COLO668 (cell line): ENCODE measurements around the gene TAF5L.
A peak's percentile ranks its signal among the peaks of the same experiment; 100 is the strongest.

Experiments
- DNase-seq: peaks from one replicate; lab custom pipeline; 2025; ENCODE audit not compliant: unreplicated experiment; lab: John Stamatoyannopoulos, UW

TAF5L gene

DNA sequence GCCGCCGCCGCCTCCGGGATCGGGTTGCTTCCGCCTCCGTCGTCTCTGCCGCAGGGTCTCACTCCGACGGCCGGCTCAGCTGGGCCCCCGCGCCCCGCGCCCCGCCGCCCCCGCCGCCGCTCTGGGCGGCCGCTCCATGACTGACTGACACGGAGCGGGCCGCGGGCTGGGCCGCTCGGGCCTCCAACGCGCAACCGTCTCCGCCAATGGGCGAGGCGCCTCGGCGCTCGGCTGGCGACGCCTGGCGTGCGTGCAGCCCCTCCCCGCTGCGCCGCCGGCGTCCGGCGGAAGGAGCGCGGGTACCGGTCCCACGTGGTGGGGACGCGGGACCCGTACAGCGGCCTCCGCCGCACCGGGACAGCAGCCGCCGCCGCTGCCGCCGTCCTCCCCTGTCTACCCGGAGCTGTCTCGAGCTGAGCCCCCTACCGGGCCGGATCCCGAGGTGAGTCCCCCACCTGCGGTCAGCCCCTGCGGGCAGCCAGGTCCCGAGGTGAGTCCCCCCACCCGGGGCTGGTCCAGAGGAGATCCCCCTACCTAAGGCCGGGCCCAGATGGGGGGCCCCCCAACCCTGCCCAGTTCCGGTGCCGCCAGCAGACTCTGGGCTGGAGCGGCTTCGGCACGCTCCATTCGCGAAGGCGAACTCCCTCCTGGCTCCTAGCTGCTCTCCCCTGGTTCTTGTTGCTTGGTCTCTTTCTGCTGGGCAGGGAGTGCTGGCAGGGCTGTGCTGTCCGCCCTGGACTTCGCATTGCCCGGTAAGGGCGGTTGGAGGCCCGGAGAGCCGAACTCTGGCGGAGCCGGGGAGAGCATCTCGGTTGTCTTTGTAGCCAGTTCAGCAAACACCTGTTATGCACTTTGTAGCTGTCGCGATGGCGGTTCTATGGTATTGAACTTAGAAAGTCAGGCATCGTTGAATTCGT, at the start of gene TAF5L, which contains the start of gene URB2:
Gene TAF5L, minus strand, starts transcription at position 208 of the 917 bp plus-strand sequence. CDS start 11,640 bp downstream, outside the sequence.
Gene URB2, plus strand, starts transcription at position 333 of the 917 bp plus-strand sequence. CDS start 1,387 bp downstream, outside the sequence.
- DNase-seq, result peak; percentile 98

DNA sequence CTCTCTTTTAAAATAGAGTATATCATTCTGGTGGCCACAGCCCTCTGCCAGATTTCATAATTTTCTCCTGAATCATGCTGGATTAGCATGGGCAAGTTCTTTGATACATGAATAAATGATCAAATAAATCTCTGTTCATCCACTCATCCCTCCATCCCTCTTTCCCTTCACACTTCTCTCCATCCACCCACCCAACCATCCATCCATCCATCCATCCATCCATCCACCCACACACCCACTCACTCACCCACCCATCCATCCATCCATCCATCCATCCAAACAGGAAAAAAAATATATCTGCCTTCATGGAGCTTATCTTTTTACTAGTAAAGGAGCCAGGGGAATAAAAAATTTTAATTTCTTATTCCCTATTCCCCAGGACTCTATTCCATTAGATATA, 49.5 kb upstream of the TAF5L start:
- DNase-seq, result no peak

DNA sequence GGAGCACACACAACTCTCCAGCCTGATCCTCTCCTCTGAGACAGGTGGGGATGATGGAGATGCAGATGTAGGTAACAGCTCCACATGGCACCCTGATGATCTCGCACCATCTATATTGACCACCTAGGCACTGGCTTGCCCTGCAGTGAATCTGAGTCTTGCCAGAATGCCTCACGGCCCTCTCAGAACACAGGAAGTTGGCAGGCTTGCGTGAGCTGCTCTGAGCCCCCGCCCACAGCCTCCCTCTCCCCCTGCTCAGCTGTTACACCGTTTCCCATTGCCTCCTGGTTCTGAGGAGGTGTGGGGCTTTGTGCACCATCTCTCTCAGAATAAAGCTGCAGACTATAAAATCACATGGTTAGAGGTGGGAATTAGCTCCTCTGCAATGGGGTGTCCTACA, 48.1 kb upstream of the TAF5L start:
- DNase-seq, result no peak

DNA sequence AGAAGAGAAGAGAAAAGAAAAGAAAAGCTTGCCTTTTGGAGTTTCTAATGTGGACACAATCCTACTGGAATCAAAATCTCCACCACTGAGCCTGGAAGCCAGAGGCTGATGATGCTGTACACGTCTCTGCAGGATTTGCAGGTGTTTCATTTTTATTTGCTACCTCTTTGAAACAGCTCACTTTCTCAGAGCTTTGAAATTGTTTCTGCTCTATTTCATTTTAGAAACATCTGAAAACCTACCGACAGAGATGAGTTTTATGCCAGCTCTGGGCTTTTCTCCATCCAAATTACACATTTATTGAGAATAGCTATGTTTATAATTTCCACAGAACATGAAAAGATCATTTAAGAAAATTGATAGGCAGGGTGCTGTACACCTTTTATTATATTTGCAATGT, 46.3 kb upstream of the TAF5L start:
- no peak for DNase-seq

DNA sequence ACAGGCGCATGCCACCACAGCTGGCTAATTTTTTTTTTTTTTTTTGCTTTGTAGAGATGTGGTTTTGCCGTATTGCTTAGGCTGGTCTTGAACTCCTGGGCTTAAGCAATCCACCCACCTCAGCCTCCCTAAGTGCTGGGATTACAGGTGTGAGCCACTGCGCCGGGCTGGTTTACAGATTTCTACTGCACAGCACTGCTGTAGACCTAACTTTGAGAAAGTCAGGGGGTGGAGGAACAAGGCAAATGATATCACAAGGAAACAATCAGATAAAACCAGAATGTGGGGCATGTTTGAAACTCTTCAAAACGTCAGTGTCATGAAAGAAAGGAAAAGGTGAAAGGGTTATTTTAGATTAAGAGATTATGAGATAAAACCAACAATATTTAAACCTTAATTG, 45.4 kb upstream of the TAF5L start:
- no peak for DNase-seq

DNA sequence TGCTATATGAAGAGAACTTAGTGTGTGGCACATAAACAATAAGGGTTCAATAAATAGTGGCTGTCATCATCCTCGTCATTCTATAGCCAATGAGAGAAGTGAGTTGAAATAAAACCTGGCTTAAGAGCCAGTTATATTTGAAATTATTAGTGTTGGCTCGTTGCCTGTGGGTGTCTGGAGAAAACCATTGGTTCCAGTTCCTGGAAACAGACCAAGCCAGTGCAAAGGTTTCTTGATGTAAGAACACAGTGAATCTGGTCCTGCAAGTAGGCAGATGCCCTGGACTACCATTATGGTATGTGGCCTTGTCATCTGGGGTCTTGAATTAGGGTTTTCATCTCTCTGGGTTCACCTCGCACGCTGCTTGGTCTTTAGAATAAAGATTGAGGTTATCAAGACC, 43.4 kb upstream of the TAF5L start:
- no peak for DNase-seq

DNA sequence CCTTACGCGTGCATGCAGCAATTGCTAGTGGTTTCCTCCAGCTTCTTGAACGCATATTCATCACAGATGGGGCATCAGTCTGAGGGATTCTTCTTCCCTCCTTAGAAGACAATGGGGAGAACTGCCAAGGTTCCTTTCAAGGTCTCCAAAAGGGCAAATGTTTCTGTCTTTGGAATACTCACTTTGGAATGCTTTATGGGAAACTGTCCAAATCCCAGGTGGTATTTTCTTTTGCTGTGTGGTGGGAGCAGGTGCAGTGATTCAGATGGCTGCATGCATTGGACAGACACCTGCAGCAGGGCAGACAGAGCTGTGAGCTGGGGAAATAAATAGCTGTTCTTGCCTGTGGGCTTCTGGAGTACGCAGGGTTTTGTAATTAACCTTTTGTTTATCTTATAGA, 40.7 kb upstream of the TAF5L start:
- no peak for DNase-seq

DNA sequence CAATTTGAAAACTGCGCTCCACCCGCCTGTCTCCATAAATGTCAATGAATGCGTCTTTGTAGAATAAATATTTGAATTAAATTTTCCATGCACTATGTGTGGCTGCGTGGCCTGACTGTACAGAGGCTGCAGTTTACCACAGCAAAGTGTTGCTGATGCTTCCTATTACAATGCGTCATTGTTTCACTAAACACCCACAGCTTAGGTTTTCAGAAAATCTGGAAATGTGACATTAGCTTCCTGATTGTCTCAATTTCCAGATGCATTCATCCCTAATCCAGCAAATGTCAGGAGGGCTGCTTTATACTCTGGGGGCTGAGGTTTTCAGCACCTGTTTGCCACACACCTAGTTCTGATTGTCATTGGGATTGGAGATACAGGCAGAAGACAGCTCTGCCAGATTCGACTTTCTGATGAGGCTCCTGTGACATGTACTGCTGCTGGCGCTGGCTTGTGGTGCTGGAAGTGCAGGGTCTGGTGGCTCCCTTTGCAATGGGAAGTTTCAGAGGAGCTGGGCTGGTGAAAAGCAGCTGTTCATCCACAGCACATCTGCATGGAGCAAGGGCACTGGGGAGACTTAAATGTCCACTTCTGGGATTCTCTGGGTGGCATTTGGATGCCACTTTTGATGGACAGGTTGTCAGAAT, 40.1 kb upstream of the TAF5L start:
- no peak for DNase-seq

DNA sequence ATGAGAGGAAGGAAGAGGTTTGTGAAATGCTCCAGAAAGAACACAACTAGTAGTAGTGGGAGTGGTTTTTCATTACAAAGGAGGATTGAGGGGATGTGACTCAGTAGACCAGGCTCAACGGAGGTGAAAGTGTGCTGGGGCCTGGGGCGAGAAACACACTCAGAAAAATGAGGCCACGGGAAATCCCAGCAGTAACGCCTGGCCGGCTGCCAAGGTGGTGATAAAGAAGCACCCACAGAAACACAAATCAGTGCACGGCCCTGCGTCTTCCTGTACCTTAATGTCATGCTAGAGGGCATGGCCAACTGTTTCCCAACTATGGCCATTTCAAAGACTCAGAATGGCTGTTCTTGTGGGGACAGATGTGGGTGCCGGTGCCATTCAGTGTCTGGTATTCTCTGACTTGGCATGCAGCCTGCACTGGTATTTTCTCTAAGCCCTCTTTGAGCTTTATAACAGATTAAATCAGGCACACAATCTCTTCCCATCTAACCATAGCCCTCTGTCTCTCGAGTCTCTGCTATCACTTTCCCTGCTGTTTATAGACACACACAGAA, 38.3 kb upstream of the TAF5L start:
- no peak for DNase-seq

DNA sequence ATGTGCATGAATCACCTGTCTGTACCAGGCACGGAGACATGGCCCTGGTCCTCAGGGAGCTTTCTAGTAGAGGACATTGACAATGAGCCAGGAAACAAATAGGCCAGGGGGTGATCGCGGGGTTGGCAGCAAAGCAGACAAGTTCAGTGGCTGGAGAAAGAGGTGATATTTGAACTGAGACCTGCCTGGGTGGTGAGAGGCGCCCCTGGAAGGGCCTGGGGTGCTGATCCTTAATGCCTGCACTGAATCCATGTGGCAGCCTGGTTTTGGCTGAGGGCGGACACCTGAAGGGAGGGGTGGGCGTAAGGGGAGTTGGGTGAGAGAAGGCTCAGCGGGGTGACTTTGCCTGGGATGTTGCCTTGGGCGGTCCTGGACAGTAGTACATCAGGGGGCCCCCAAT, 36.0 kb upstream of the TAF5L start:
- DNase-seq, result no peak

DNA sequence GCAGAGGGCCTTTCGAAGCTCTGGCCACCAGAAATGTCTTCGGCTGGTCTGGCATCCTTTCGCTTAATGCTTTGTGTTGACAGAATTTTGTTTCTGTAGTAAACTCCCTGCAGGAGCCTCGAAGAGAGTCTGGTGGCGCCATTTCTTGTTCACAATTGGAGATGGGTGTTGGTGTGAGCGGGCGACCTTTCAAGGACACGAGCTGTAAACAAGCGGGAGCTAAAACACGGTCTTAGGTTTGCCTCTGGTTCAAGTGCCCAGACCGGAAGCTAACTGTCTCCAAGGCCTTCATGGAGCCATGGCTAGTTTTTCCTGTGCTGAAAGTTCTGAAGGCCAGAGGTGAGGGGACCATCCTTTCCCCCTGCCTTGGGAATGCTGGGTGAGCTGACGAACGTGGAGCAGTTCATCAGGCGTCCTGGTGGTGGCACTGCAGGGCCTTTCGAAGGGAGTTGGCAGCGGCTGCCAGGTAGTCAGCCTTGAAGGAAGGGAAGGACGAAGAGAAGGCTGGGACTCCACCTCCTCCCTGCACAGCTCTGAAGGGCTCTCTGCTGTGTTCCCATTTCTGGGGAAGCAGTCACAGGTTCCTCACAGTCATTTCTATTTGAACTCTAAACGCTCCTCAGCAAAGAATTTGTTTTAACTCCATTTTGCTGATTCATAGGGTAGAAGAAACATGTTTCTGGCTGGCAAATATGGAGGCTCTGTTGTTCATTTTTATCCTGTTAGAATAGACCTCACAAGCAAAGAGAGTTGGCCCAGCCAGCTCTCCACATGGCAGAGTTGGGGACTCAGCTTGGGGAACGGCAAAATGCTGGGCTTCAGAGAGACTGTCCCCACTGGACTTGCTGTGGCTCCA, 35.3 kb upstream of the TAF5L start:
- DNase-seq, result peak; percentile 64

DNA sequence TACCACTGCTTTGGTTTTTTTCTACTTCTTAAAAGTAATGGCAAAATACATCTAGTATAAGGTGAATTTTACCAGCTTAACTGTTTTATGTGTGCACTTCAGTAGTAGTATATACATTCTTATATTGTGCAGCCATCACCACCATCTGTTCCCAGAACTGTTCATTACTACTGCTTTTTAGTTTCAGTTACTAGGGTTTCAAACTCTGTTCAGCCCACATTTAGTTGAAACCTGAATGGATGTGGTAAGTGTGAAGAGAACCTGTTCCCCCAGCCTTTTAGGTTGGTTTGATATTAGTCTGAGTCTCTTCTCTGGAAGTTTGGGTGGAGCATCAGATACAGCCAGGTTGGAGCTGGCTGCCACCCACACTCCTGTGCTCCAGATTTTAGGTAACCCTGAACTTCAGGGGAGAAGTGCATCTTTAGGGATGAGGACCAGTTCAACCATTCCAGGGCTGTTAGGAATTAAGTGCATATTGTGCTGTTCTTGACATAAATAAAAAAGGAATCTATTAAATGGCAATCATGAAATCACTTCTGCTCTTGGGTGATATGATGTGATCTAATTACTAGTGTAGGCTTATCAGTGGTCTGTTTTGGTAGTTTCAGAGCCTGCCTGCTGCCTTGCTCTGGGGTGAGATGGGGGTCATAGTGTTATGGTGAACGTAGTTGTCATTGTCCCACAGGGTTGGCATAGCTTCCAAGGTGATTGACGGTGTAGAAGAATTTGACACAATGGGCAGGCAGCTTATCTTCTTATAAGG, 32.3 kb upstream of the TAF5L start:
- no peak for DNase-seq

DNA sequence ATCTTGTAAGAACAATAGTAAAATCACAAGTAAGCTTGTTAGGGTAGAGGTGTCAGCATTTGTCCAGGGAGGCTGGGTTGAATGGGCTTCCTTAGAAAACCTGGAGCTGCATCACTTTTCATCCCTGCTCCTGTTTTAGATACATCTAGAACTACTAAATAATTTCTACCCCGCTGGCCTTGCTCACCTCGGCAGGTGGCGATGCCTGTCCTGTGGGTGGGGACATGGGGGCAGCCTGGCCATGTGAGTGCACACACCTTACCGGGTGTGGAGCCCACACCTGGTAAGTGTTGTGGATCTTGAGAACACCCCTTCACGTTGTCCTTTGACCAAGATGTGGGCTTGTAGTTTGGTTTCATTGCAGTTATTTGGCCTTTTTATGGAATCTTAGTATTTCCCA, 29.9 kb upstream of the TAF5L start:
- DNase-seq, result no peak

DNA sequence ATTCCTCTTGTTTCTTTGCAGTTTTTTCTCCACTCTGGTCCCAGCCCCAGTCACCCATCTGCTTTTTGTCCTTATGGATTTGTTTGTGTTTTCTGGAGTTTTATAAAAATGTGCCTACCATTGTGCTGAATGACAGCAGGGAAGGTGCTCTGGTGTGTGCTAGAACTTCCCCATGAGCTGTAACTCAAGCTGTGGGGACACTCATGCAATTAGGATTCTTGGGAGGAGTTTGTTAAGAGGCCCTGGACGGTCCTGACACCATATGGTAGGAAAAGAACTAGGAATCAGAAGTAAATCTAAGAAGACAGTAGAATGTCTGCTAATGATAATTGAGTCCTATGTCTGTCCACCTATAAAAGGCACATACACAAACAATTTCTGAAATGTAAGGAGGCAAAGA, 27.5 kb upstream of the TAF5L start:
- no peak for DNase-seq

DNA sequence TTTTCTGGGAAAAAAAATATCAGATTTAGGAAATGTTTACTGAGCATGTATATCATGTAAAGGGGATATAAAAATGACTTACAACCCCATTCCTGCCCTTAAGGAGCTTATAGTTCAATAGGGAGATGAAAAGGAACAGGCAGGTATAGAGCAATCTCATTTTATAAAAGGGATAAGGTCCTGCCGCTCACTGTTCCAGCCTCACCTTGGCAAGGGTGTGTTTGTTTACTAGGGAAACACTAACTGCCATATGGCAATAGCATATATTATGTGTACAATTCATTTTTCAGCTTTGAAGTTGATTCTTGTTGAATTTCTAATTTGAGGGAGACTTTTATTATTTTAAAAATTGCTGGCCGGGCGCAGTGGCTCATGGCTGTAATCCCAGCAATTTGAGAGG, 25.6 kb upstream of the TAF5L start:
- no peak for DNase-seq

DNA sequence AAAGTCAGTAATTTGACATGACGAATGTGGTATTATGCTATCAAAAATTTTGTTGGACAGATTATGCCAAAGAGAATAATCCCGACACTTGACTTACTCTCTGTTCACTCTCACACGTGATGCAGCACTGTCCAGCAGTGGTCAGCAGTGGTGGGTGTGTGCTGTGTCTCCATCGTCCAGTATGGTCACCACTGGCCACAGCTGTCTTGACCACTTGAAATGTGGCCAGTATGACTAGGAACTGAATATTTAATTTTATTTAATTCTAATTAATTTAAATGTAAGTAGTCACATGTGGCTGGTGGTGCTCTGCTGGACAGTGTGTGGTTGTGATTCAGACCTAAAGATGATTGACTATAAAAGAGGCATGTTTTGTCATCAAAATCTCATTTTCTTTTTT, 24.1 kb upstream of the TAF5L start:
- DNase-seq, result no peak

DNA sequence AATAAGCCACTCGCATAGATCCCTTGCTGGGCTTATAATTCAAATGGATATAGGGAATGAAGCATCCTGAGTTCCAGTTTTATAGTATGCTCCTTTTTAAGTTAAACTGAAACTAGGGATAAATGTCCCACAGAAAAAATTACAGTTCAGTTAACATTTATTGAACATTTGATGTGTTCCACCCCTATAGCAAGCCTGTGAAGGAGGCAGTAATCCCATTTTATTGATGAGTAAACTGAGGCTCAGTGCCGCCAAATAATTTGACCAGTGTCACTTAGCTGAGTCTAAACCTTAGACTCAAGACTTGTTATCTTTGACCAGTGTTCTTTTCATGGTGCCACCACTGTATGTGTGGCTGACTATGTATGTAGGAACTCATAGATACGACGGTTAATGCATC, 22.5 kb upstream of the TAF5L start:
- no peak for DNase-seq

DNA sequence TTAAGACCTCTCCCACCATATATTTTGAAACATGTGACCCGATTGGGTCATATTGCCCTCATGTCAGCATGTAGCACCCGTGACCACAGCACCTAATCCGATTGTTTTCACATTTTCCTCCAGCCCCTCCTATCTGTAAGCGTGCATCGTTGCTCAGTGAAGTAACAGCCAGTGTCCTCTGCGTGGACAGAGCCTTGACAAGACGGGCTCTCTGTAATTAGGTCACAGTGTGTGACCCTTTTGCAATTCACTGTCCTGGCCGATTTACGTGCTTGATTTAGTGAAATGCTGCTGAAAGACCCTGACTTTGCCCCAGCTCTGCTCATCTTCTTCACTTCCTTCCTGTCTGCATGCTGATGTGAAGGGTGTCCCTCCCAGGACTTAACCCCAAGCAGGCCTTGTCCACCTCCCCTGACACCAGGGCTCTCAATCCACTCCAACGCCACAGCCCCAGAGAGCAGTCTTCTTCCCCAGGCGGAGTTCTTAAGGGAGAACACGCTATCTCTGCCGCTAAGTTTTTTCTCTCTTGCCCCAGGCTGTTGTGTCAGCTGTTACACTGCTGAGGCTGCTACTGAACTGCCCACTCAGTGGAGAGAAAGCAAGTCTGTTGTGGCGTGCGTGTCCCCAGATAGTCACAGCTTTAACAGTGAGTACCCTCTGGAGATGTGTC, 19.5 kb upstream of the TAF5L start:
- DNase-seq, result no peak

DNA sequence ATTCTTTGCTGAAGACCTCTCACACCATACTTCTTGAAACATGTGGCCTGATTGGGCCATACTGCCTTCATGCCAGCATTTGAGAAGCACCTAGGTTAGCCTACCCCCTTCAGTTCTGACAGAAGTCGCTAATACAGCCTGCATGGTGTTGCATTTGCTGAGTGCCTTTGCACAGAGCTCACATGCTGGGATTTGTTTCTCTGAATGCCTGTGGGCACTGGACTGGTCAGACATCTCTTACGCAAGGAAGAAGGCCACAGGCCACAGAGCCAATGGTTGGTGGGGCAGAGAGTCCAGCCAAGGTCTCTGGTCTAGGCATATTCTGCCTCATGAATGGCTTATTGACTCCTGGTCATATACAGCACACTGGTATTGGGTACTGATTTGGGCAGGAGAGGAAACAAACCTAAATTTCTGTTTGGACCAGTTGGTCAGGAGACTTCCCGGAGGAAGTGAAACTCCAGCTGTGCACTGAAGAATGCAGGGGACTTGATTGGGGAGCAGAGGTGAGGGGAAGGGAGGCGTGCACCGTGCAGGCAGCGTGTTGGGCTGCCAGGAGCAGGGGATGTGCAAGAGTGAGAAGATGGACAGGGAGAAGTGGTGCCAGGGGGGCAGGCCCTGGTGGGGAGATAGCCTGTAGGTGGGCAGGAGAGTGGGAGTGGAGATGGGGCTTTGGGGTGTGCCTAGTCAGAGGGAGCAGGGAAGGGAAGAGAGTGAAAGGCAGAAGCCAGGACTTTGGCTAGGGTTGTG, 18.2 kb upstream of the TAF5L start:
- no peak for DNase-seq
